Stimulated activated CD4-positive, alpha-beta T cell treated with anti-CD3 and anti-CD28 coated beads, Interleukin-15, amount 100 ng/mL, for 48 hours (primary cell): Measurements from ENCODE around the gene COL6A3.
"Not testable (repeated sequence)": the region's sequence is repeated elsewhere in the genome, so short reads cannot be mapped to it uniquely, and the experiment has no call there.

Experiments used
- DNase-seq, 2 donors: peaks; one replicate each; pipeline ENCODE4 v3.0.0-alpha.2; 2020; ENCODE audit warnings: low read depth in 2 of 2

Gene COL6A3

DNA sequence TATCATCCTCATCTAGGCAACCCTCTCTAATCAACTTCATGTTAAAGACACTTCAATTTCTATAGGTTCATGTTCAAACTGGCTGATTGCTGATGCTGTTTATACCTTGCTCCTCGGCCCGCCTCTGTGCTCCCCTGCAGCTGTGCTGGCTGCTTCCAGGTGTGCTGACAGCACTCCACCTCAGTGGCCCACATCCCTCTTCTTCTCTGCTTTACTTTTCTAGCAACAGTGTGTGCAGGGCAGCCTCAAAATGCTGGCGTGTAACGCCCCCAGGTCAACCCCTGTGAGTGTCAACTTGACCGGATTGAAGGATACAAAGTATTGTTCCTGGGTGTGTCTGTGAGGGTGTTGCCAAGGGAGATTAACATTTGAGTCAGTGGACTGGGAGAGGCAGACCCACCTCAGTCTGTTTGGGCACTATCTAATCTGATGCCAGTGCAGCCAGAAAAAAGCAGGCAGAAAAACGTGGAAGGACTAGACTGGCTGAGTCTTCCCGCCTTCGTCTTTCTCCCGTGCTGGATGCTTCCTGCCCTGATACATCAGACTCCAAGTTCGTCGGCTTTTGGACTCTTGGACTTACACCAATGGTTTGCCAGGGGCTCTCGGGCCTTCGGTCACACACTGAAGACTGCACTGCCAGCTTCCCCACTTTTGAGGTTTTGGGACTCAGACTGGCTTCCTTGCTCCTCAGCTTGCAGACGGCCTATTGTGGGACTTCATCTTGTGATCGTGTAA, 94.7 kb downstream of the COL6A3 start:
- DNase-seq, result no peak

DNA sequence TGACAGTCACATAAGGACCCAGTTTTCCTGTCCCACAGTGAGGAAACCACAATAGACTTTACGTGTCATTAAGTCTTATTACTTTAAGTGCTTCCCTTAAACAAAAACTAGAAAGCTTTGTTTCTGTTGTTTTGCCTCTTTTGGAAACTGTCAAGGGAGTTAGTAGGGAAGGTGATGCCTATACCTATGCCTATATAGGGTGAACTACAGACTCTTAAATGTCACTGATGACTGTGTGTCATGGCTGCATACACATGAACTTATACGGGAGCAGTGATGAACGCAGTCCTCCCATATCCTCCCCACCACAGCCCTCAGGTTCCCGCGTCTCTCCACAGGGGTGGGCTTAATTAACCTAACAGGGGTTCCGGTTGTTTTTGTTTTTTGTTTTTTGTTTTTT, 97.6 kb downstream of the COL6A3 start:
- DNase-seq, result no peak

DNA sequence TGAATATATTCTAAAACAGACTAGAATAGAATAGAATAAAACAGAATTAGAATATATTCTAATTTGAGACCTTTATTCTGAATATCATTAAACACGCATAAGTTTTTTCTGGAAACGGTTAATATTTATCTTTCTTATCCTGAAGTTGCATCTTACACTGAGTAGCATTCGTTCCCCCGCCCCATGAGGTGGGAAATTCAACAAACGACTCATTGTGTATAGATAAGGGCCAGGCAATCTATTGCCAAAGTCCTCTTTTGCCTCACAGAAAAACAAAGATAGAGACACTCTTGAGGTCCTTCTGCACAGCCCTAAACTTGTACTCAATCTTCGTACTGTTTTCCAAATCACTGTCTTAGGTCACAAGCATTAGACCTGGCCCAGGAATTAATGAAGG, 98.1 kb downstream of the COL6A3 start:
- DNase-seq, result no peak

DNA sequence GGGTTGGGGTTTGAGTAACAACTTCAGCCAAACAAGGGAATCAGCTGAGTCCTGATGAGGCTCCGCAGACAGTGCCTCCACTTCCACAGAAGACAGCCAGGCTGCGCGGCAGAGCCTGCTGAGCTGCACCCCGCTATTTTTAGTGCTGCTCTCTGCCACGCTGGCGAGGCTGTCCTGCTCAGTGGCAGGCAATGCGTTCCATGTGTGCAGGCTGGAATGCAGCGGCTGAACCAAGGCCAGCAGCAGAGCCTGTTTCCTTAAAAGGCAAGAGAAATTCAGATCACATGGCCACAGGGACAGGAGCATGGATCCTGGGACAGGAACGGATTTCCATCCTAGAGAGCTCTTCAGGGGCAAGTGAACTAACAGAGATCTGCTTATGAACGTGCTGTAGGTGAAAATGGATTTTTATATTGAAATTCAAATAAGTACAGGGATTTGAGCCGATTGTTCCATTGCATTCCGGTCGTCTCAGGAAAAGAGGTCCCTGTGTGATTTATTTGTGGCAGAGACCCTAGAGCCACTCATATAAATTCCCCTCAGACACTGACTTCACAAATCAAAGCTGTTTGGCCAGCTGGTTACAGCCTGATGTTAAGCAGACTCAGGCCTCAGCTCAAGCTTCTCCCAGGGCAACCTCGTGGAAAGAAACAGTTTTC, 98.7 kb downstream of the COL6A3 start:
- no peak for DNase-seq

DNA sequence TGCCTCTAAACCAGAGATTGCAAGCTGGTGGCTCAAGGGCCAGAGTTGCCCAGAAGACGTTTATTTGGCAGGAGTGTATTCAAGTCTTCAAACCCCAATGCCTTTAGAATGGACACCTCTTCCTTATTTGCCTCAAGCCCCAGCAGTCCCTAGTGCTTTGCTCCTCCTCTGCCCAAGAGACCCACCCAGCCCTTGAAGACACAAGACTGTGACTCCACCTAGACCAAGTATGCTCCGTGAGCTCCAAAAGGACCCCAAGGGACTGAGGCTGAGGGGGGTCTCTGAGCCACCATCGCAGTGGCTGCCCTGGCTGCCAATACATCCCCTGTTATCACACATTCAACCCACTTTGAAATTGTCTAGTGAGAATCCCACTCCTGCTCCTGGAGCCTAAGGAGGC, 99.3 kb downstream of the COL6A3 start:
- no peak for DNase-seq

DNA sequence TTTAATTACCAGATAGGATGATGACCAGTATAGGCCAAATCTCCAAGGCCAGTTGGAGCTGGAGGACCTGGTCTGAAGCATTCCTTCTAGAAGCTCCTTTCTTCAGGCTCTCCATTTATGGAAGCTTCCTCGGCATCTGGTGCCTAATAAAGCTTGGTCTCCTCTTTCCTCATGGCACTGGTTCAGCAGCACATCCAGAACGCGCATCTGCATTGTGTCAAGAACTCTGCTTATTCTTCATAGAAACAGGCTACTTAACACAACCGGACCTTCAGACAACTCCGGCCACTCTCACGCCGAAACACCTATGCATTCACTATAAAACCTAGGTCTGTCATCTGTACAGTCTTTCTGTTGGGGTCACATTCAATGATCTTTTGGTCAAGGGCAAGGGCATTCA, 99.8 kb downstream of the COL6A3 start:
- no peak for DNase-seq

DNA sequence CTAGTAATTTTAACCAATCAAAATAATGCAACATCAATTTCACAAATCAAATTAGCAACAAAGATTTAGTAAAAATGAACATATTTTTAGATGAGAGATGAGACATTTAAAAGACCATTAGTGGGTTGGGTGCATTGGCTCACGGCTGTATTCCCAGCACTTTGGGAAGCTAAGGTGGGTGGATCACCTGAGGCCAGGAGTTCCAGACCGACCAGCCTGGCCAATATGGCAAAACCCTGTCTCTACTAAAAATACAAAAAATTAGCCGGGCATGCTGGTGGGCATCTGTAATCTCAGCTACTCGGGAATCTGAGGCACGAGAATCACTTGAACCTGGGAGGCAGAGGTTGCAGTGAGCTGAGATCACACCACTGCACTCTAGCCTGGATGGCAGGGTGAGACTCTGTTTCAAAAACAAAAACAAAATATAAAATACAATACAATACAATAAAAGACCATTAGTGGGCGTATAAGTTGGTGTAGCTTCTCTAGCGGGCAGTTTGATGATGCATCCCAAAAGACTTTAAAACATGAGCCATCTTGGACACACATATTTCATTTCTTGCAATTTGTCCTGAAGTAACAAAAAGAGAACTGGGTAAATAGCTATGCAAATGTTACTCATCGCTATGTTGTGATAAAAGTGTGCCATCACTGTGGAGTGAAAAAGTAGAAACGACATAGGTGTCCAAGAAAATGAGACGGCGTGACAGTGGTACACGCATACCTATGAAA, 101.8 kb downstream of the COL6A3 start:
- DNase-seq, result no peak

DNA sequence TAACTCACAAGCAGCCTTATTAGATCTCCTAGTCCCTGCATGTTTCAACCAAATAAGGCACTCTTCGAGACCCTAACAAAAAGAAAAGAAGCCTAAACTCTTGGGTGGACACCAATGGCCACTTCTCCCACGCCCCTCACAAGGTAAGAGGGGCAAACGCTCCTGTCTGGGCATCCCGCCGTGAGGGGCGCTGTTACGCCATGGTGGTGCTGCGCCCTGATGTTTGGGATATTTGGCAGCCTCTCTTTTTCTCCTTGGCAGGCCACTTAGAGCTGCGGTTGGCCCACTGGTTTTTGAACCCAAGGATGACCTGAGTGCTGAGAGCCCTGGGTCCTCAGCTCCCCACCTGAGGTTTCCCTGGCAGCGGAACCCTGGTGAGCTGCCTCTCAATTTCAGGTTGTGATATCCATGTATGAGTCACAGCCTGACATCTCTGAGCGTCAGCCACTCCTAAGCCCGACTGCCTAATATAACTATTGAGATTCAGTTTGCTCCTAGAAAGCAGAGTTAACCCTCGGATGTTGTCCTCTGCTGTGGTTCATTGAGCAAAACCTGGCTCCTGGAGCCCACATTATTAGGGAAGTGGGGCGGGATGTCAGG, 103.3 kb downstream of the COL6A3 start:
- DNase-seq, result no peak

DNA sequence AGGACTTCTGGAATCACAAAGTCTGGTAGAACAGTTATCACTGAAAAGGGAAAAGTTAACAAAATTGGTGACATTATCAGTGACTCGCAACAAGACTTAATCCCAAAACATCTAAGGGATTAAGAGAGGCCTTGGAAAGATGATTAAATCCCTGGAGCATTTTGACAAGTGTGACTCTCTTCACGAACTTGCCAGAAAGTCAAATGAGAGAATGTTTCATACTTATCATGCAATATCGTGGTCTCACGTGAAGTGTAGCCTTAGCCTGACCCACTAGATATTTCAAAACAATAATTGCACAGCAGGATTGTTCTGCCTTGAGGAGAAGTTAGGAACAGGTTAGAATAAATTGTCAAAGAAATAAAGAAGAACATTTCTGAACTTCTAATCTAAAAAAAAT, 104.5 kb downstream of the COL6A3 start:
- DNase-seq, result no peak

DNA sequence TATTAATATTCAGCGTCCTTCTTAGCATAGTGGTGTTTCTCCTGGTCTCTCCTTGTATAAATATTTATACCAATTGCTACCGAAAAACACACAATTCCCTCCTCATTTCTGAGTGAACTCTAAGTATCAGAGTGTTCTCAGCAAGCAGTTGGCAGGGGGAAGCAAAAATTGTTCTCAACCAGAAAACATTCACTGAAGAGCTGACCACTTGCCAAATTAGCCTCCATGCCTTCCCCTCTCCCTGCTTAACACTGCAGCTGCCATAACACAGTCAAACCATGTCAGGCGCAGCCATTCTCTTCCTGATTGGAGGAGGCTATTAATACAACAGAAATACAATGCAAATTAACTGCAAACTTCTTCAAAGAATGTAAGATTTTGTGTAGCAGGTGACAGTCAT, 105.0 kb downstream of the COL6A3 start:
- no peak for DNase-seq

DNA sequence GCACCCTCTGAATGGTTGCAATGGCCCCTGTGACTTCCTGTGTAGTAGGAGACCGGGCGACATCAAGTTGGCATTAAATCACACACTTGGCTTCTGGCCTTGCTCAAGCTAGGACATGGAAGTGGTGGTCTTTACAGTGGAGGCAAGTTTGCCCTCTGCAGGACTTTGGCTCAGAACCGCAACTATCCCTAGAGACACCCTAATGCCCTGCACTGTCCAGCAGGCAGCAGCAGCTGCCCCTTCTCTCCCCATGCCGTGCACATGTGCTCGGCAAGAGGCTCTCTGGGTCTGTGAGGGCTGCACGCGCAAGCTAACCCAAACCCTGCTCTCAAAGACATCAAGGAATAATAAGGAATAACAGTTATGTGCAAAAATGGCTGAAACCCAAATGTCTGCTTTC, 106.5 kb downstream of the COL6A3 start:
- DNase-seq, result no peak

DNA sequence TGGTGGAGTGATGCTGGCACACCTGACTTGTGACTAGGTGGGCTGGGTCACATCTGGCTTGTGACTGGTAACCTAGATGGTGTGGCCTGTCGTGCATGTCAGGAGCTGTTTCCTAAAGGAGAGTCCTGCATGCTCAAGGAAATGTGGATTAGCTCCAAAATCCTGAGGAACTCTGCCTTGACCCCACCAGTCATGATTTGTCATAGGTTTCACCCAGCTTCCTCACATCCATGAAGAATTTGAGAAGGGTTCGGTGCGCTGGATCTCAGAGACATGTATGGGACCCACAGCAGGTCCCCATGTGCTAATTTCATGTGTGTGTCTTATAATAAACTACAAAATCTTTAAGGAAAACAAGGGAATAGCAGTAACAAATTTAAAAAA, 107.2 kb downstream of the COL6A3 start:
- DNase-seq, result no peak

DNA sequence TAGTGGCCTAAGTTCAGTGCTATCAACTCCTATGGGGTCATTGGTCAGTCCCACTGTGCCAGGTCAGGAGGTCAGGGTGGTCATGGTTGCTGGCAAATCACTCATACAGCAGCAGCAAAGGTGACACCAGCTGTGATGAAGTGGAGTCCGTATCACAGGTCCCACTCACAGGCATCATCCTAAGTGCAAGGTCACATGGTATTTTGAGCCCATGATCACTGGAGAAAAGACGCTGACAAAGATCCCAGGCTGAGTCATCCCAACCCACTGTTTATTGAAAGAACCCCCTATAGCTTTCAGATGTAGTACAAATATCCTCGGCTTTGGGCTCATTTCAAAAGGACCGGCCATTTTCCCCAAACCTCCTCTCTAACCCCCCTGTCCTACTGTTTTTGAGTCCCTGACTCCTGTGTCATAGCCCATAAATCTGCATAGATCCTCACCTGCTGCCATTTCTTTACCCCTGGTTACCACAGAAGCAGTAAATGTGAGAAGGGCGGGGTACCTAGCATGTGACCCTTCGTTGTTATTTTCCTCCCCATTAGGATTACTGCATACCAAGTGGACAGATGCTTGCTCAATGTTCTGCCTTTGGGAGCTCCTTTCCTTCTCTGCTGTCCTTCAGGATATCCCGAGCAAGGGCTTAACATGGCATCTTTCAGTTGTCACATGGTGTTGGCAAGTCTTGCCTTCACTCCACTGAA, 107.7 kb downstream of the COL6A3 start:
- DNase-seq, result no peak

DNA sequence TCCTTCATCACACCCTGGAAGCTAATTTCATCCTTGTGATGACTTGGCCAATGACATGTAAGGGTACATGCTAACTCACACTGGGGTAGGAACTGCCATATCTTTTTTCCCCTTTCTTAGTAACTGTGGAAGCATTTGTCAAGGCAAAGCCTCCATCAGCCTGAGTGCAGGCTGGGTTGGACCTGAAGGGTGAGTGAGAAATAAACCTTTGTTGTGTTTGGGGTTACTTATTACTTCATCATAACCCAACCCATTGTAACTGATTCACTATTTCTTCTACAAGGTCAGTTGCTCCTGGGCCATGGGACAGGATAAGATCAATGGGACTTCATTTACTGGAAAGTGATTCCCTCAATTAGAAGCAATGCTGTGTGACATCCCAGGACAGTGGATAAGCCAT, 108.4 kb downstream of the COL6A3 start:
- no peak for DNase-seq

DNA sequence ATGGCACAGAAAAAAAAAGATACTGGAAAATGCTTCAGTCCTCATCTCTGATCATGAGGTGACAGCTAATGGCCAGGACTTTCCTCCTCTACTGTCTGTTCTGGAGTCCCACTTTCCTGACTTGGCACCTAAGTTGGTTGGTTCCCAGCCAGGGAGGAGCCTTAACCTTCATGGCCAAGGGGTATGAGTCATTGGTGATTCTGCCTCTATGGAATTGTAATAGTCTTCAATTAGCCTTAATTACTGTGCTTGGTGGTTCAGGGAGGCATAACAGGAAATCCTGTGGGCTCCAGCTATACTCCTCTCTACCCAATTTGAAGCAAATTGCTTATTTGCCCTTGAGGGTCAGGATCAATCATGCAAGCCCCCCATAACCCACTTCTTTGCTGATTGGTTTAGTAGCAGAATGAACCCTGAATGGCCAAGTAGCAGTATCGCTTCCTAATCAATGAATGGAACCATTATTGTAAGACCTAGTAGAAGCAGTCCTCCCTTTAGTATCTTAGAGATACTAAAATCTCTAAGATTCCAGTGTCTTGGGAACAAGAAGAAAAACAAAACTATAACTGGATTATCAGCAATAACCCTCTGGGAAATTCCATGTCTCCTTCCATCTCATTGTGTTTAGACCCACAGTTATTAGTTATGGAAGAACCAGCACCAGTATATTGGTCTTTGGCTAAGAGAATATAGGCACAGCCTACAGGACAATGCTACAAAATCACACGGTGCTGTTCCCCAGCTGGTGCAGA, 109.0 kb downstream of the COL6A3 start:
- no peak for DNase-seq

DNA sequence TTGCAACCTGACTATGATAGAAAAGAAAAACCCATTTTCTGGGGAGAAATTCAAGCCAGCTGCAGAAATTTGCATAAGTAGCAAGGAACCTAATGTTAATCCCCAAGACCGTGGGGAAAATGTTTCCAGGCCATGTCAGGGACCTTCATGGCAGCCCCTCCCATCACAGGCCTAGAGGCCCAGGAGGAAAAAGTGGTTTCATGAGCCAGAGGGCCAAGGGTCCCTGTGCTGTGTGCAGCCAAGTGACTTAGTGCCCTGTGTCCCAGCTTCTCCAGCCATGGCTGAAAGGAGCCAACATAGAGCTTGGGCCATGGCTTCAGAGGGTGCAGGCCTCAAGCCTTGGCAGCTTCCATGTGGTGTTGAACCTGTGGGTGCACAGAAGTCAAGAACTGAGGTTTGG, 110.7 kb downstream of the COL6A3 start:
- not testable (repeated sequence) for DNase-seq

DNA sequence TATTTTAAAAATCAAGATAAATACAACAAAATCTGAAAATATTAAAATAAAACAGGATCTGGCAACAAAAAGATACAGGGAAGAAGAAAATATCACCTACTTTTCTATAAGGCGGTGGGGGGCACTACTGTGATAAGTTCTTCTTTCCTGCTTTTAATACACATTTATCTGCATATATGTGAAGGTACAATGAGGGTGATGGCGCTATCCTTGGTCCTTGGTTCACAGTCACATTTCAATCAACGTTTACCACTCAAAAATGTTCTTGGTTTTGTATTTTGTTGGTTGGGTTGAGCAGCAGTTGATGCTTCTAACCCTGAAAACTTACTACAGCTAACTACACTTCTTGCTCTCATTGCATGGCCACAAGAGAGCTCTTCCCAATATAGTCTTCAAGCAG, 112.4 kb downstream of the COL6A3 start:
- no peak for DNase-seq

DNA sequence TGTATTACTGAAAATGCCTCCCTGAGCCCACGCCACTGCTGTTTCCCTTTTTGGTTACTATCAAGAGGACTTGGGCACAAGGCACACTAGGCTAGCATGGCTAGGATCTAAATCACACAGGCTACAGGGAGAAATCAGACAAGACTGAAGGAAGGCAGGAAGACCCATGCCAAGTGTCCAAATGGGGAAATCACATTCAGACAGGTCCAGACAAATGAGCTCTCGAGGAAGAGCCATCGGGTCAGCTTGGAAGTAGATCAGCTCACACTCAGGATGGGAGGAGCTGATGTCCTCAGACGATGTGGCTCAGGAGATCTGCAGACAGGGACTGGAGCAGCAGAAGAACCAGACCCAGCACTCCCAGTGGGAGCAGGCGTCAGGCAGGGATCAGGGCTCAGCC, 113.2 kb downstream of the COL6A3 start:
- no peak for DNase-seq

DNA sequence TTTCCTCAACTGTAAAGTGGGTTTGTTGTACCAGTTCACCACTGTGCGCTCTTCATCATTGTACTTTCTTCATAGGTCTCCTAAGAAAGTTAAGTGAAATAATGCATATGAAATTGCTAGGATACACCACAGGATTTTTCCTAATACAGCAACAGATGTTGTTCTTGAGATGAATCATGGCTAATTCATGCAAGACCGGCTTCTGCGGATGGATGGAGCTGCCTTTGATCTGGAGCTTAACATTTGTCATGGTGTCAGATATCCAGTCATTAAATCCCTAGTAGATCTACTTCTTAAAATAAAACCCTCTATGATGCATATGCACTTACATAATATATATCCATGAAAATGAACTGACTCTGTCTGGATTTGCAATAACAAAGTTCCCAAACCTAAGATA, 114.1 kb downstream of the COL6A3 start:
- no peak for DNase-seq

DNA sequence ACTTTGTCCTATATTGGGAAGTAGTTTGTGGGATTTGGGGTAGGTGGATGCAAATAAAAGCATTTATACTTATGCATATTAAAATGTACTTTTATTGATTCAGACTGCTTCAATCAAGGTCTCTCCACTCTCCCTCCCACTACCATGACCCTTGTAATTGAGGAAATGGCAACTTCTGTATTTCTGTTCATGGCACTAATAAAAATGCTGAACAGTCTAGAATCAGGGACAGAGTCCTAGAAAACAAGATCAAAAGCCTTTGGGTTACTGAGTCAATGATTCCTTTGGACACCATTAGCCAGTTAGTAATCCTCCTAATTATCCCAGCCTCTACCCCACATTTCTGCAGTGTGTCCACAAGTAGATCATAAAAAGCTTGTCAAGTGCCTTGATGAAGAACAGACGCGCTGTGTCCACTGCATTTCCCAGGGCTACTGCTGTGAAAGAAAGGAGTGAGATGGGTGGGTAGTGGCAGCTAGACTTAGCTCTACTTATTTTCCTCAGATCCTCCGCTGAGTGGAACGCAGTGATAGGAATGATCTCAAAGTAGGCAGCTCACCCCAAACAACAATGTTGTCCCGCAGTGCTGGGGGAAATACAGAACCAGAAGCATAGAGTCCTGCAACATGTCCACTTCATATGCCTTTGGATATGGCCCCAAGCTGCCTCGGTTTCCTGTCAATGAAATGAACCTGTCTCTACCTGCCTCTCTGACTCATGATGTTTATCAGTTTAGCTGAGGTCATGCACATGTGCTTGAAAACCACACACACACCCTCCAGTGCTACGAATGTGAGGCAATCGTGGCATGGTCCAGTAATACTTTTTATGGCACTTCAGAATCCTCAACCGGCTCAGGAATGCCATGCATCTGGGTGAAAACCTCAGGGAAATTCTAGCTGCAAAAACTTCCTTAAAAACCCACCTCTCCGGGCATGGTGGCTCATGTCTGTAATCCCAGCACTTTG, 115.5 kb downstream of the COL6A3 start:
- DNase-seq, result no peak
